ENCODE measurements around the gene RASSF10.

- TF ChIP-seq CTCF (IDR thresholded peaks at IDR 0.05; ENCODE audit: poor library complexity, severe bottlenecking) (no peak), POLR2AphosphoS5 (IDR thresholded peaks at IDR 0.05) (no peak), REST (IDR thresholded peaks at IDR 0.05; ENCODE audit: borderline replicate concordance) (no peak)
These were observed 11.9 kb upstream of the RASSF10 start for GRCh38 chr11:12997168-12997567.

Data from neural cell (in vitro differentiated cells).